Upper lobe of left lung (tissue), 6 donors: ENCODE results near the gene TRAPPC10. TPM values are rescaled to one million over a fixed set of nuclear protein-coding genes. Genes with fewer than 3 reads are reported as not detected.
A peak's percentile ranks its signal among the peaks of the same experiment; 100 is the strongest.

Source experiments
- ATAC-seq, 2 donors: fragments of 200-7000 bp; cut with Tn5 transposase; one replicate each; pipeline ENCODE4 v1.9.1; 2022; ENCODE audit warnings: mild to moderate bottlenecking in 2 of 2, moderate library complexity in 2 of 2; ENCODE audit not compliant: low FRiP score in 2 of 2
- DNase-seq, 2 donors: peaks; one replicate each; pipeline ENCODE4 v3.0.0-alpha.2; 2019 to 2020
- H3K27ac ChIP-seq, 4 donors: fragments of 200-600 bp; sonication (generic); one replicate each; pipeline ENCODE4 v1.5.1; 2016 to 2019
- H3K27me3 ChIP-seq, 4 donors: fragments of 200-600 bp; sonication (generic); one replicate each; pipeline ENCODE4 v1.5.1; 2017 to 2019
- H3K36me3 ChIP-seq, 4 donors: fragments of 200-600 bp; sonication (generic); one replicate each; pipeline ENCODE4 v1.5.1; 2016 to 2019
- H3K4me1 ChIP-seq, 4 donors: fragments of 200-600 bp; sonication (generic); one replicate each; pipeline ENCODE4 v1.5.1; 2018 to 2019
- H3K4me3 ChIP-seq, 4 donors: fragments of 200-600 bp; sonication (generic); one replicate each; pipeline ENCODE4 v1.5.1; 2017 to 2019; ENCODE audit warnings: mild to moderate bottlenecking in 2 of 4, moderate library complexity in 1 of 4
- H3K9me3 ChIP-seq, 4 donors: fragments of 200-600 bp; sonication (generic); one replicate each; pipeline ENCODE4 v1.5.1; 2018 to 2019
- EP300 ChIP-seq, 4 donors: sonication (generic); formaldehyde crosslinking; IDR thresholded peaks; one replicate each; pipeline ENCODE4 v1.5.1; 2017; ENCODE audit warnings: antibody characterized with exemption in 4 of 4, control low read depth in 2 of 4
- POLR2A ChIP-seq, 4 donors: fragments of 450-650 bp; IDR thresholded peaks; one replicate each; pipeline ENCODE4 v1.5.1; 2016 to 2017; ENCODE audit warnings: antibody characterized with exemption in 4 of 4, mild to moderate bottlenecking in 2 of 4
- POLR2AphosphoS5 ChIP-seq, 2 donors: sonication (generic); formaldehyde crosslinking; IDR thresholded peaks; one replicate each; pipeline ENCODE4 v1.5.1; 2017; ENCODE audit warnings: antibody characterized with exemption in 2 of 2
- WGBS, 2 donors: methylation state at CpG; one replicate each; pipeline ENCODE4 v1.1.5; 2017 to 2018; 5-methylcytosine and 5-hydroxymethylcytosine counted together
- total RNA-seq, 6 donors: library from RNA; depleted of rRNA in 4 of 6; stranded (reverse); fragments of >200 nt in 4 of 6; gene quantifications; one replicate each; pipeline versions ENCODE4 v1.1.0 to v1.2.1, GENCODE V29; 2016 to 2021
- TF ChIP-seq, protein P1 (sequence below), 6 experiments: fragments of 450-650 bp in 4 of 6; fragments of 200-600 bp in 2 of 6; sonication (generic) in 2 of 6; IDR thresholded peaks; one replicate each; pipeline ENCODE4 v1.5.1; 2016 to 2019; ENCODE audit warnings: antibody characterized with exemption in 6 of 6
- donor health status: DM: no; HTN: no; CAD: no; lungs with moderate emphysema.
- donor health status: DM: no; HTN: yes; CAD: no; lungs with severe emphysema.

TRAPPC10 gene
- total RNA-seq, 6 donors from 2014 or later: 36.3 to 46.8 (median 43.4) TPM

DNA sequence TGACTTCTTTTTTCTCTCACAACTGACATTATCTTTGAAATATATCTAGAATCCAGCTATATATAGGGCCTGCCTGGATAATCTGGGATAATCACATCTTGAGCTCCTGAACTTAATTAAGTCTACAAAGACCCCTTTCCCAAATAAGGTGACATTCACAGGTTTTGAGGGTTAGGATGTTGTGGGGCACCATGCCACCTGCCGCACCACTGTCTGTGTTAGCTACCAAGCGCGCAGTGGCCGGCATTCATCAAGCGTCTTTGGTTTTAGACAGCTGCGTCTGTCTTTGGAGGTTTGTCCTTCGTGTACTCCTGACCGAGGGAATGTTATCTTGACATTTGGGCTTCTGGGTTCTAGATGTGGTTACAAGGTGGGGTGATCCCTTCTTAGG lies 7.5 kb downstream of the TRAPPC10 start:
- no peaks in the 10 kb centered on the region for H3K27me3 ChIP-seq
- no peak overlapping the region for H3K4me3 ChIP-seq
- no peak for ATAC-seq
- no peaks in the 10 kb centered on the region for H3K9me3 ChIP-seq
- TF ChIP-seq, protein P1, sequence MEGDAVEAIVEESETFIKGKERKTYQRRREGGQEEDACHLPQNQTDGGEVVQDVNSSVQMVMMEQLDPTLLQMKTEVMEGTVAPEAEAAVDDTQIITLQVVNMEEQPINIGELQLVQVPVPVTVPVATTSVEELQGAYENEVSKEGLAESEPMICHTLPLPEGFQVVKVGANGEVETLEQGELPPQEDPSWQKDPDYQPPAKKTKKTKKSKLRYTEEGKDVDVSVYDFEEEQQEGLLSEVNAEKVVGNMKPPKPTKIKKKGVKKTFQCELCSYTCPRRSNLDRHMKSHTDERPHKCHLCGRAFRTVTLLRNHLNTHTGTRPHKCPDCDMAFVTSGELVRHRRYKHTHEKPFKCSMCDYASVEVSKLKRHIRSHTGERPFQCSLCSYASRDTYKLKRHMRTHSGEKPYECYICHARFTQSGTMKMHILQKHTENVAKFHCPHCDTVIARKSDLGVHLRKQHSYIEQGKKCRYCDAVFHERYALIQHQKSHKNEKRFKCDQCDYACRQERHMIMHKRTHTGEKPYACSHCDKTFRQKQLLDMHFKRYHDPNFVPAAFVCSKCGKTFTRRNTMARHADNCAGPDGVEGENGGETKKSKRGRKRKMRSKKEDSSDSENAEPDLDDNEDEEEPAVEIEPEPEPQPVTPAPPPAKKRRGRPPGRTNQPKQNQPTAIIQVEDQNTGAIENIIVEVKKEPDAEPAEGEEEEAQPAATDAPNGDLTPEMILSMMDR (IDR thresholded peaks at IDR 0.05): no peak
- TF ChIP-seq POLR2AphosphoS5 (IDR thresholded peaks at IDR 0.05) (no peak), POLR2A (IDR thresholded peaks at IDR 0.05) (no peak), EP300 (IDR thresholded peaks at IDR 0.05) (no peak)
- no peak for DNase-seq
- no peaks in the 10 kb centered on the region for H3K36me3 ChIP-seq
- H3K27ac ChIP-seq: no peak overlapping the region
- peaks cover 24 to 71% (median 28%) of the 10 kb centered on the region in 4 donors for H3K4me1 ChIP-seq
- WGBS, 2 donors: 94% methylated on average over 8 of the region's 8 CpGs

DNA sequence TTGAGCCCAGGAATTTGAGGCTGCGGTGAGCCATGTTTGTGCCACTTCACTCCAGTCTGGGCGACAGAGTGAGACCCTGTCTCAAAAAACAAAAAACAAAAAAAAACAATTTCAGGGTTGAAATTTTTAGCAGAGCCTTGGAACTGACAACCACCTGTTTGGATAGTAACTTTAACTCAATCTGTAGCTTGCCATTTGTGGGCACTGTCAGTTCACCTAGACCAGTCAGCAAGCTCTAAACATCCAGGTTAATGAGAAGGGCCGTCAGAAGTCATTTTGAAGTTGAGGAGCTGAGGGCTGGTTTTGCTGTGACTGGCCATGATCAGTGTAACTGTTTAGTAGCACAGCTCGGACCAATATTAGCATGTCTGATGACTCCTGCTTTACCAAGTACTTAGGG lies 8.4 kb downstream of the TRAPPC10 start:
- Histone ChIP-seq H3K27me3 (no peaks in the 10 kb centered on the region), H3K9me3 (no peaks in the 10 kb centered on the region), H3K4me3 (no peak overlapping the region), H3K27ac (peak overlapping the region in 1 of 4 donors; percentile 1), H3K4me1 (peaks cover 30 to 71% (median 34%) of the 10 kb centered on the region in 4 donors), H3K36me3 (no peaks in the 10 kb centered on the region)
- ATAC-seq (no peak), DNase-seq (no peak)
- WGBS, 2 donors: 83 to 89% methylated on average over 4 of the region's 4 CpGs
- TF ChIP-seq, protein P1 (IDR thresholded peaks at IDR 0.05): no peak
- TF ChIP-seq POLR2A (IDR thresholded peaks at IDR 0.05): no peak
- no peak for TF ChIP-seq POLR2AphosphoS5 (IDR thresholded peaks at IDR 0.05)
- no peak for TF ChIP-seq EP300 (IDR thresholded peaks at IDR 0.05)

DNA sequence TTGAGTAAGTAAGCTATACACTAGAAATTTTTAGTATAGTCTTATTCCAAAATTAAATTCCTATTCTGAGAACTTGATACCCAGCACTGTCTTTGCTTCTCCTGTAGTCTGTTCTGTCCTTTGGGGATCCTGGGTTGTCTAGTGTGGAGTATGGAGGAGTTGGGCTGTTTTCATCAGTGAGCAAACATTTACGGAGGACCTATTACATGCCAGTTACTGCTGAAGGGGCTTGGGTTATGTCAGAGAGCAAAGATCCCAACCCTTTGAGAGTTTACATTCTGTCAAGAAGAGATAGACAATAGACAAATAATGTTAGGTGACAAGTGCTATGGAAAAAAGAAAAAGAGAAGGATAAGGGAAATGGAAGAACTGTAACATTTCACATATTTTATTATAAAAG lies 9.0 kb downstream of the TRAPPC10 start:
- WGBS, 2 donors: 65 to 73% methylated on average over 1 of the region's 1 CpG
- no peaks in the 10 kb centered on the region for H3K36me3 ChIP-seq
- no peak for DNase-seq
- H3K9me3 ChIP-seq: no peaks in the 10 kb centered on the region
- no peak for ATAC-seq
- no peaks in the 10 kb centered on the region for H3K27me3 ChIP-seq
- TF ChIP-seq POLR2AphosphoS5 (IDR thresholded peaks at IDR 0.05) (no peak), POLR2A (IDR thresholded peaks at IDR 0.05) (no peak)
- TF ChIP-seq, protein P1 (IDR thresholded peaks at IDR 0.05): no peak
- H3K27ac ChIP-seq: peak overlapping the region in 1 of 4 donors; percentile 1
- H3K4me1 ChIP-seq: peaks cover 34 to 70% (median 36%) of the 10 kb centered on the region in 4 donors
- no peak overlapping the region for H3K4me3 ChIP-seq

DNA sequence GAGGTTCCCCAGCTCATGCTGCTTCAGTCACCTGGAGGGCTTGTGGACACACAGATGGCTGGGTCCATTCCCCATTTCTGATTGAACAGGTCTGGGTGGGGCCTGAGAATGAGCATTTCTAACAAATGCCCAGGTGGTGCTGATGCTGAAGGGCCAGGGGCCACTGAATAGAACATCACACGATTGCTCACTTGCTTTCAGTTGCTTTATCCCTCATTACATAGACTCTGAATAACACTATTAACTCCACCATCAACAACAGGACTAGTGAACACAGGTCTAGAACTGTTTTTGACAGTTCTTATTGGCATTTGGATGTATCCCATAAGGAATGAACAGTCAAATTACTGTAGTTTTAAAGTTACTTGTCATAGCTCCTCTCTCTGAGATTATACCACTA lies 12.1 kb downstream of the TRAPPC10 start:
- H3K36me3 ChIP-seq: no peaks in the 10 kb centered on the region
- H3K4me3 ChIP-seq: no peak overlapping the region
- H3K27ac ChIP-seq: peak overlapping the region in 1 of 4 donors; percentile 18
- TF ChIP-seq, protein P1 (IDR thresholded peaks at IDR 0.05): no peak
- TF ChIP-seq POLR2A (IDR thresholded peaks at IDR 0.05) (no peak), POLR2AphosphoS5 (IDR thresholded peaks at IDR 0.05) (no peak), EP300 (IDR thresholded peaks at IDR 0.05) (no peak)
- no peak for ATAC-seq
- H3K9me3 ChIP-seq: no peaks in the 10 kb centered on the region
- no peaks in the 10 kb centered on the region for H3K27me3 ChIP-seq
- 38 to 67% methylated on average over 1 of the region's 1 CpG for WGBS, 2 donors
- no peak for DNase-seq
- peaks cover 30 to 50% (median 35%) of the 10 kb centered on the region in 4 donors for H3K4me1 ChIP-seq

DNA sequence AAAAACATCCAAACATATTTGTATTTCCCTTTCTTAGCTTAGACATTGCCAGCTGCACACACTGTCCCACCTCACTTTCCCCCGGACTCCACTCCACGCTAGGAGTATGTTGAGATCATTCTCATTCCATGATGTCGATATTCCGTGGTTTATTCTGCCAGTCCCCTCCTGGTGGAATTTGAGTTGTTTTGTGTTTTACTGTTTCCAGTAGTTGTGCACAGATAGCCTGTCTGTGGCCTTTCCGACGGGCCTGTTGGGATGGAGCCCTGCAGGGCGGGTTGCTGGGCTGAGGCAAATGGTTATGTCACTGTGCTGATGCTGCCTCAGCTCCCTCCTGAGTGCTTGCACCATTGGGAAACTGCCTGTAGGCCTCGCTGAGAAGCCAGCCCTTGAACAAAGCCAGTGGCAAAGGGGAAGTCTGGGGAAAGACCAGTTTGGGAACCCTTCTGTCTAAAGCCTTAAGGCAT lies 12.8 kb downstream of the TRAPPC10 start:
- Histone ChIP-seq H3K4me1 (peaks cover 28 to 50% (median 35%) of the 10 kb centered on the region in 4 donors), H3K9me3 (no peaks in the 10 kb centered on the region), H3K36me3 (no peaks in the 10 kb centered on the region), H3K27me3 (no peaks in the 10 kb centered on the region), H3K4me3 (no peak overlapping the region), H3K27ac (peak overlapping the region; percentile 47 to 70 (median 58))
- peak; percentile 81 to 94 for ATAC-seq
- WGBS, 2 donors: 41 to 47% methylated on average over 7 to 8 of the region's 8 CpGs
- DNase-seq: peak in 1 of 2 donors; percentile 73
- no peak for TF ChIP-seq POLR2A (IDR thresholded peaks at IDR 0.05)
- TF ChIP-seq, protein P1 (IDR thresholded peaks at IDR 0.05): peak in 2 of 6 experiments; percentile 18 to 26
